CD4-positive, alpha-beta T cell treated with Interleukin-4 for 4 hours (primary cell): ENCODE results near the gene SOX2.

ENCODE experiments used
- DNase-seq: peaks from one replicate; pipeline ENCODE4 v3.0.0-alpha.2; 2020

The SOX2 gene

DNA sequence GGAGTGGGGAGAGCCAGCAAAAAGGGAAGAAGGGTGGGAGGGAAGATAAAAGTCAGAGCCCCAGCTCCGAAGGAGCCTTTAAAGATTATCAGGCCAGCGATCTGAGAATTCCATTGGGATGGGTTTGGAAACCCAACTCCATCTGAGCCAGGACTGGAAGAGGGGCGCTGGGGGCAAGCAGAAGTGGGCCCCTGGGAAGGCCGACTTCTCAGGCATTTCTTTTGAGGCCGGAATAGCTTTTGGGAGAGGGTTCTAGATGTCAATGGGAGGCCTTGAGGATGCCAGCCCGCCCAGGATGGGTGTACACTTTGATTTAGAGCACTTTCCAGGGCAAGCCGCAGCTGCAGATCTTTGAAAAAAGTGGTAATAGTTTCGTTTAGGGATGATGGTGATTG is 6.6 kb upstream of the SOX2 start:
- DNase-seq = no peak

DNA sequence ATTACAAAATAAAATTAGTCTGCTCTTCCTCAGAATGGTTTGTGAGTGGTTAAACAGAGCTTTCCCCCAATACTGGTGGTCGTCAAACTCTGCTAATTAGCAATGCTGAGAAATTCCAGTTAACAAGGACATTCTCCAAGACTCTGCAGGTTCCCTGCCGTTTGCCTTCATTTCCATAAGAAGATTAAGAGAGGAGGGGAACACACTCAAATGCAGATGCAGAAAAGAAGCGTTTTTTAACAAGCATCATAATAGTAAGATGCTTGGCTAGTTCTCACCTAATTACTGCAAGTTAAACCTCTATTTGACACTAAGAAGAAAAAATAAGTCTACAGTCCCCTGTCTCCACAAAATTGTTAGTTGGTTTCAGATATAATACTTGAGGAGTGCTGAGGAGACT is 3.7 kb upstream of the SOX2 start:
- no peak for DNase-seq

DNA sequence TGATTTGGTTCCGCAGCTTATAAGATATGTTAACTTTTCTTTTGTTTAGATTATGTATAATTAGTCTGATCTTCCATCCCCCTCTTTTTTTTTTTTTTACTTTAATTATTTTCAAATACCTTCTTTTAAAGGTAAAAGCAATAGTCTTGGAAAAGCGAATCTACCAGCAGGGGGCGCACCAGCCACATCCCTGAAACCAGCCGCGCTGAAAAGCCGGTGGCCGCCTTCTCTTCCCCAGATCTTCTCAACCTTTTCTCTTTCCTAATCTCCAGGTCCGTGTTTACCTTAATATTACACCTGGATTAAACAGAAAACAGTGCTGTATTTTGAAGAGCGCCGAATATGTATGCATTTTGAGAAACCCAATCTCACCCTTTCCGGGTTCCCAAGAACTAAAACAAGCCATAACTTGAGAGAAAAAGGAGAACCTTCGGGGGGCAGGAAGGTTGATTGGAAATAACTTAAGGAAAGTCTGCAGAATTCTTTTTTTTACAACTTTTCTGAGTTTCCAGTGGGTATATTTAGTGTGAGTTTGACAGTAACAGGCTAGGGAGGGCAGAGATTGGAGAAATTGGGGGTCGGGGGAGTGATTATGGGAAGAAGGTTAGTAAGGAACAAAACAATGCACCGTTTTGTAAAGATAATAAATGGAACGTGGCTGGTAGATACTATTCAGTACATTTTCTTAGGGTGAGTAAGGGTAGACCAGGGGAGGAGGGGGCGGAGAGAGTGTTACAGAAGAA is 2.0 kb upstream of the SOX2 start:
- DNase-seq = peak; percentile 44

DNA sequence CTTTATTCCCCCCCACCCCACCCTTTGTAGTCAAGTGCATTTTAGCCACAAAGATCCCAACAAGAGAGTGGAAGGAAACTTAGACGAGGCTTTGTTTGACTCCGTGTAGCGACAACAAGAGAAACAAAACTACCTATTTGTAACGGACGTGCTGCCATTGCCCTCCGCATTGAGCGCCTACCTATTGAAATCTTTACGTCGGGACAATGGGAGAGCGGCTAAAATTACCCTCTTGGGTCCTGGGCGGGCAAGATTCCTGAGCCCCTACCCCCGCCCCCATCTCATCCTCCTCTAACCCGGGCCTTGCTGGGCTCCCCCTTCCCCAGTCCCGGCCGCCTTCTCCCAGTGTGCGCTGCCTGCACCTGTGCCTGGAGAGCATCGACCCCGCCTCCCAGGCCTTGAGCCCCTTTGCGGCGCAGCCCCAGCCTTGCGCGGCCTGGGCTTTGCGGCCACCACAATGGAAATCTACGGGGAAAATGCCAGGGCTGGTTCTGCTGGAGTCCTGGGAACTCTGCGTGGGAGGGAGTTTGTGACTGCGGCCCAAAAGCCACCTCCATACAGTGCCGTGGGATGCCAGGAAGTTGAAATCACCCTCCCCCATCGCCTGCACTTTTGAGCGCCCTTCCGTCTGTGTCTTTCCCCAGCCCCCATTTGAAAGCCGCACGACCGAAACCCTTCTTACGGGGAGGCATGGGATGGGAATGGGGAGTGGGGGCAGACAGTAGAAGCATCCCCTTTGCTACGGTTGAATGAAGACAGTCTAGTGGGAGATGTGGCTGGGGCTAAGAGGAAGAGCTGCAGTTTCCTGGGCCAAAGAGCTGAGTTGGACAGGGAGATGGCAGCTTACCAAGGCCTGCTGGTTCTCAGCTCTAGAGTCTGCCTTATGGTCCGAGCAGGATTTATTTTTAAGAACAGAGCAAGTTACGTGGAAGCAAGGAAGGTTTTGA is 1.1 kb upstream of the SOX2 start:
- no peak for DNase-seq

DNA sequence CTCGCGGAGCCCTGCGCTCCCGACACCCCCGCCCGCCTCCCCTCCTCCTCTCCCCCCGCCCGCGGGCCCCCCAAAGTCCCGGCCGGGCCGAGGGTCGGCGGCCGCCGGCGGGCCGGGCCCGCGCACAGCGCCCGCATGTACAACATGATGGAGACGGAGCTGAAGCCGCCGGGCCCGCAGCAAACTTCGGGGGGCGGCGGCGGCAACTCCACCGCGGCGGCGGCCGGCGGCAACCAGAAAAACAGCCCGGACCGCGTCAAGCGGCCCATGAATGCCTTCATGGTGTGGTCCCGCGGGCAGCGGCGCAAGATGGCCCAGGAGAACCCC is 464 bp downstream of the SOX2 start:
- no peak for DNase-seq

DNA sequence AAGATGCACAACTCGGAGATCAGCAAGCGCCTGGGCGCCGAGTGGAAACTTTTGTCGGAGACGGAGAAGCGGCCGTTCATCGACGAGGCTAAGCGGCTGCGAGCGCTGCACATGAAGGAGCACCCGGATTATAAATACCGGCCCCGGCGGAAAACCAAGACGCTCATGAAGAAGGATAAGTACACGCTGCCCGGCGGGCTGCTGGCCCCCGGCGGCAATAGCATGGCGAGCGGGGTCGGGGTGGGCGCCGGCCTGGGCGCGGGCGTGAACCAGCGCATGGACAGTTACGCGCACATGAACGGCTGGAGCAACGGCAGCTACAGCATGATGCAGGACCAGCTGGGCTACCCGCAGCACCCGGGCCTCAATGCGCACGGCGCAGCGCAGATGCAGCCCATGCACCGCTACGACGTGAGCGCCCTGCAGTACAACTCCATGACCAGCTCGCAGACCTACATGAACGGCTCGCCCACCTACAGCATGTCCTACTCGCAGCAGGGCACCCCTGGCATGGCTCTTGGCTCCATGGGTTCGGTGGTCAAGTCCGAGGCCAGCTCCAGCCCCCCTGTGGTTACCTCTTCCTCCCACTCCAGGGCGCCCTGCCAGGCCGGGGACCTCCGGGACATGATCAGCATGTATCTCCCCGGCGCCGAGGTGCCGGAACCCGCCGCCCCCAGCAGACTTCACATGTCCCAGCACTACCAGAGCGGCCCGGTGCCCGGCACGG is 991 bp downstream of the SOX2 start:
- DNase-seq = no peak

DNA sequence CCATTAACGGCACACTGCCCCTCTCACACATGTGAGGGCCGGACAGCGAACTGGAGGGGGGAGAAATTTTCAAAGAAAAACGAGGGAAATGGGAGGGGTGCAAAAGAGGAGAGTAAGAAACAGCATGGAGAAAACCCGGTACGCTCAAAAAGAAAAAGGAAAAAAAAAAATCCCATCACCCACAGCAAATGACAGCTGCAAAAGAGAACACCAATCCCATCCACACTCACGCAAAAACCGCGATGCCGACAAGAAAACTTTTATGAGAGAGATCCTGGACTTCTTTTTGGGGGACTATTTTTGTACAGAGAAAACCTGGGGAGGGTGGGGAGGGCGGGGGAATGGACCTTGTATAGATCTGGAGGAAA is 1.5 kb downstream of the SOX2 start:
- no peak for DNase-seq

DNA sequence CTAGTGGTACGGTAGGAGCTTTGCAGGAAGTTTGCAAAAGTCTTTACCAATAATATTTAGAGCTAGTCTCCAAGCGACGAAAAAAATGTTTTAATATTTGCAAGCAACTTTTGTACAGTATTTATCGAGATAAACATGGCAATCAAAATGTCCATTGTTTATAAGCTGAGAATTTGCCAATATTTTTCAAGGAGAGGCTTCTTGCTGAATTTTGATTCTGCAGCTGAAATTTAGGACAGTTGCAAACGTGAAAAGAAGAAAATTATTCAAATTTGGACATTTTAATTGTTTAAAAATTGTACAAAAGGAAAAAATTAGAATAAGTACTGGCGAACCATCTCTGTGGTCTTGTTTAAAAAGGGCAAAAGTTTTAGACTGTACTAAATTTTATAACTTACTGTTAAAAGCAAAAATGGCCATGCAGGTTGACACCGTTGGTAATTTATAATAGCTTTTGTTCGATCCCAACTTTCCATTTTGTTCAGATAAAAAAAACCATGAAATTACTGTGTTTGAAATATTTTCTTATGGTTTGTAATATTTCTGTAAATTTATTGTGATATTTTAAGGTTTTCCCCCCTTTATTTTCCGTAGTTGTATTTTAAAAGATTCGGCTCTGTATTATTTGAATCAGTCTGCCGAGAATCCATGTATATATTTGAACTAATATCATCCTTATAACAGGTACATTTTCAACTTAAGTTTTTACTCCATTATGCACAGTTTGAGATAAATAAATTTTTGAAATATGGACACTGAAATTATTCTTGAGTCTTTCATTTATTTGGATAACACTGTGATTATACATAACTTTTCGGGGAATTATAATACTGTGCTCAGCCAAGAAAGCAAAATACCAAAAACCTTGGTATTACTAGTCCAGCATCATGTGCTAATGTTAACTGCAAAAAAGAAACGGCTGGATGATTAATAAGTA is 2.2 kb downstream of the SOX2 start:
- DNase-seq = no peak

DNA sequence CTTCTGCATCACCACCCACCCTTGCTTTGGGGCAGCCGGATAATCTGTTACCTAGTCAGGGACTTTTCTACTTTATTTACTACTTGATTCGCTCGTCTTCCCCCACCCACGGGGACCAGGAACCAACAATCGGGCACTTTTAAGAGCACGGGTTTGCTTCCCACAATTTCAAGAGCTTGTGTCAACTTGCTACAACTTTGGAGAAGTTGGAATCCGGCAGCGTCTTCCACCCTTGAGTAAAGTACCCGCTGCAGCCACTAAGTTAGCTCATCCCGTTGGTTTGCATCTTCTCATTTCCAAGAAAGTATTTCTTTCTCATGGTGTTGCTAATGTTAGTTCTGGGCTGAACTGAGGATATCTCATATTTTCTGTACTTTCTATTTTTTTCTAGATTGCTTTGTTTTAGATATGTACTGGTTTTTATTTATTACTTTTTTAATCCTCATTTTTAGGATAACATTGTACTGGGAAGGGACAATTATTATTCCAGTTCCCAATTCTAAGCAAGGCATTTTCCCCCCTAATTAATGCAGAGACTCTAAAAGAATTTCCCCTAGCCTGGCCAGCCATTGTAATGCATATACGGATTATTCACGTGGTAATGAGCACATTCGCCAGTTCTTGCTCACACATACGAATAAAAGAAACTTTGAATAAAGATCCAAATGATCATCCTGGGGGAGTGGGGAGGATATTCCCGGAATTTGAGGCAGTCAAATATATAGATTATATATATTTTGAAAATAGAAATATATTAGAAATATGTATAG is 4.0 kb downstream of the SOX2 start:
- no peak for DNase-seq

DNA sequence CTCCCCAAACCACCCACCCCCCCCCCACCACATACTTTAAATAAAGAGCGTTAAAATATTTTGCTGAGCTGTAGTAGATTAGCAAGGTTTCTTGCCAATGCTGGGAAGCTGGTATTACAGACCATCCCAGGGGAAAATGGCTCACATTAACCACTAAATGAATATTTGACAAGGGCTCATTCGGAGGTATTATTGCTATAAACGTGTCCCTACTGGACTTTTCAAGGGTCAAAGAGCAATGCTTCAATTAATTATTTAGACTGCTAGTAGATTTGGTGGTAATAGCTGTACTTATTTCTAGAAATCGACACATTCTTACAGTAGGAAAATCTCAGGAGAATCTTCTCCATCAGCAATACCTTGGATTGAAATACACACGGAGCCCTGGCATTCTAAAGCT is 5.2 kb downstream of the SOX2 start:
- DNase-seq = no peak

DNA sequence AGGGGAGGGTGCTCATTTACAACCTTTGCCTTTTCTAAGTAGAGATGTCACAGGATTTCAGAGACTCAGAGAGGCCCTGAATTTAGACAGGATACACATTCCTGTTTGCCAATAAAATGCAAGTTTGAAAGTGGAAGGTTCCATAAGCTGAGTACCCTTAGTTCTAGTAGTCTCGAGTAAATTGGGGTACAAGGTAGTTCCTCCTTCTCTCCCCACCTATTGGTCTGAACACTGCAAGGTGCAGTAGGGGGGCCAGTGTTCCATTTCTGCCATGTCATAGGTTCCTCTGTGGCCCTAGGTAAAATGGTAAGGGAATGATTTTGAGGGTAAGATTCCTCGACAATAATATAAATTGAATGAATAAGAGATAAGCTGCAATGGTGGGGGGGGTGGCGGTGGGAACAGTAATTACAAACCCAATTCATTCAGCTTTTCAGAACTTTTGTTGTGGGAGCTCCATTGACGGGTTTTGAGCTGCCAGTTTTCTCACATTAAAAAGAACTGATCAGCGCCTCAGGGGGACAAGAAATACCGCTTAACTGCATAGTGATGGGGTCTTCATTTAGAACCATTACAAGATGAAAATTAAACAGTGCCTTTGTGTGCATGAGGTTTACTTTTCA is 5.9 kb downstream of the SOX2 start:
- no peak for DNase-seq

DNA sequence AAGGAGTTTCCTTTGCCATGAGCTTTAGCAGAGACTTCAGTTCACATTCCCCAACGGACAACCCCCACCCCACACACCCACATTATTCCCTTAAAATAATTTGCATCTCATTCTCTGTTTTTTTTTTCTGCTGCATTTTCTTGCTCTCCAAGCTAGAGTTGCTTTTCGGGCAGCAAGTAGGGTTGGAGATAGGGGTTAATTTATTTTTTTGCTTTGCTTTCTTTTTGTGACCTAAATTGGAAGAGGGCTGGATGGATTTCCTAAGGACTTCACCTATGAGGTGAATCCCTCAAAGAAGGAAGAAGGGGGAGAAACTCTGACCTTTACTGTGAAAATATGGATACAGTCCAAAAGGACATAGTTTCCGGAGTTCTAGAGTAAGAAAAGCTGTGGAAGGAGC is 6.6 kb downstream of the SOX2 start:
- no peak for DNase-seq

DNA sequence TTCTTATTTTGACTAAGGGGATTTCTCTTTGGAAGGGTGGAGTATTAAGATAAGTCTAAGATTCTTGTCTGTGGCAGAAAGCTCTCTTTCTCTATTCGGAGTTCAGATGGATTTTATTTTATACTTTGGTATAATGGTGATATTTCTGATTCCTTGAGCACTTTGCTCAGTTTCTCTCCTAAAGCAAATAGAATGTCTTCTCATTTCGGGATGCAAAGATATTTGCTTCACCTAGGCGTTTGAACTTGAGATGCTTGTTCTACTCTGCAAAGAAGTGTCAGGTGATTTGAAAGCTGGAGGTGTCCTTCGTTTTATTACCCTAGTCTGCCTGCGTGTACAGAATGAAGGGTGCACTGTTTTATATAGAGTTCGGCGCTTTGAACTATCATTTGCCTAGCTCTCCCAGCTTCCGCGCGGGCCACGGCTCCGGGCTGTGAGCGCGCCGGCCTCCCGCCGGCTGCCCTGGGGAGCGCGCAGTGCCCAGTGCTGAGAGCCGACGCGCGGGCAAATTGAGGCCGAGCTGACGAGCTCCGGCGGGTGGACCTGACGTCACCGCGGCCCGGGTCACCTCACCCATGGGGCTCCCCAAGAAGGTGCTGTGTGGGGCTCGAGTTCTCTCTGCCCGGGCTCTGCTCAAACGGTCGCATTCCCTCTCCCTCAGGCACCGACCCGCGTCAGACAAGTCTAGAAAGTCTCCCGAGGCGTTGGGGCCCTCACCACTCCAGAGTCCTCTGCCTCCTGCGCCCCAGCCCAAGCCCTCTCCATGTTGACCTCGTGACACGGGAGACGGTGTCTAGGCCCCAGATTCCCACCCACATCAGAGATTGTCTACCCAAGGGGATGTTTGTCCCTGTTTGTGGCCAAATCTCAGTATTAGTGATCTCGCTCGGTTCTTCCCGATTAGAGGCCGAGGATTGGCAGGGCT is 7.5 kb downstream of the SOX2 start:
- no peak for DNase-seq

DNA sequence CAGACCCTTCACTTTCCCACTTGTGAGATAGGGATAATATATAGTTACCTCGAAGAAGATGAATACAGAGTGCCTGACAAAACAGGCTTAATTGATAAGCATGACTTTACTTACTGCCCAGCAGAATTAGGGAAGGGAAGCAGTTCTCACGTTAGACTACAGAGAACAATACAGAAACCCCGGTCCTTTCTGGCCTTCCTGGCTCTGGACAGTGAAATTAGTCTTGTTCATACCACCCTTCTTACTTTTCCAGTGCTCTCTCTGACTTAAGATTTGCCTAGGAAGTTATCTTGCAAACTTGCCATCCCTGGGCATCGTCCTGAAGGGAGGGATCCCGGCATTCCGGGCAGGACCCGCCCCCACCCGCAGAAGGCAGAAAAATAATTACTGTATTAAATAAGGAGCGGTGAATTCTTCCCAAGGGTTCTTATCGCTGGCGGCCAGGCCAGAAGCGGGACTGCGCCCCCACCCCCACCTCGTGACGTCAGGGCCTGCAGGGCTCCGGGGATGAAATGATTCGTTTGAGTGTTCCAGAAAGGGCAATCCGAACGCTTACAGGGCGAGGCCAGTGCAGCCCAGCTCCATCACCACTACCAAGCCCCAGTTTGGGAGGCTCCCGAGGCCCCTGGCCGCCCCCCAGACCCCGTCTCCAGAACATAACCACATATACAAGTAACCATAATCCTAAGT is 8.4 kb downstream of the SOX2 start:
- DNase-seq = no peak

DNA sequence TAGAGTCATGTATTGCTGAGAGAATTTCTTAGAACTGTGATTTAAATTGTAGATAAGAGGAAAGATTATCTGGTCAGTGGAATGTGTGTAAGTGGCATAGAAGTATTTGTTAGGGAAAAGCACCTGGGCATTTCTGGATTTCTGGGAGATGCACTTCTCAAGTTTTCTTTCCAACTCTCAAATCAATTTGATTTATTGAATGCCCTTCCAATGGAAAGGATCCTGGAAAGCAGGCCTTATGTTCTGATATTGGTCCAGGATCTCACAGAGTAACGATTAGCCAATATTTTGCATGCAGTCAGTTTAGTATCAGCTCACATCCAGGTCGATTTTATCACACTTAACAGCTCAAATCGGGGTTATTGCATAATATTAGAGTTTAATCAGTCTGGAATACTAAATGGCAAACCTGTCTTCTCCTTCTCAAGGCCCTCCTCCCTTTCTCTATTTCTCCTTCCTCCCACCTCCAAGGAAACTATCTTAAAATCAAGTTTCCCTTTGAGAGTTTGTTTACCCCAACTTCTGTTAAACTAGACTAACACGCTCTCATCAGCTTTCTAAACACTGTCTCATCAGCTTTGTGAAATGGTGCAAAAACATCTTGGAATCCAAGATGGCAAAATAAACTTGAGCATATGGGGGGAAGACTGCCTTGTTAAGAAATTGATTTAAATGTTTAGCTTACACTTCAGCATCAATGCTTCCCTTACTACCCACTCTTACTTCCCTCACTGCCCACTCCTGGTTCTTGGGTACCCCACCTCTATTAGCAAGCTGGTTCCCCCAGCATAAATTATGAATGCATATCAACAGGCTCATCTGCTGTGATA is 9.5 kb downstream of the SOX2 start:
- no peak for DNase-seq

DNA sequence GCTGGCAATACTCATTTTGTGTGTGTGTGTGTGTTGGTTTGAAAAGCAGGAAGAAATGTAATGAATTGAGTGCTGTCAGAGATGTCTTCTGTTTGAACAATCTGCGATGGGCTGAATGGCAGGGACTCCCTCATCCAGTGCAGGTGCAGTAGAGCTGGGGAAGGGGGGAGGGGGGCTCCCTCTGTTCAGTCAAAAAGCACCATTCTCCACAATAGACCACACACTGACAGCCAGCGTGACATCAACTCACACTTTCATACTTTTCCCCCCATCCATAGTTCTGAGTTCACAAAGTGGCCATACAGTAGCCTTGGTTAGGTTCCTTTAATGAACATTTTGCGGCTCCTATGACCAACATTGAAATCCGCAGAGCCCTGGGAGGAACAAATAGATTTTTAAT is 10.4 kb downstream of the SOX2 start:
- DNase-seq = no peak

DNA sequence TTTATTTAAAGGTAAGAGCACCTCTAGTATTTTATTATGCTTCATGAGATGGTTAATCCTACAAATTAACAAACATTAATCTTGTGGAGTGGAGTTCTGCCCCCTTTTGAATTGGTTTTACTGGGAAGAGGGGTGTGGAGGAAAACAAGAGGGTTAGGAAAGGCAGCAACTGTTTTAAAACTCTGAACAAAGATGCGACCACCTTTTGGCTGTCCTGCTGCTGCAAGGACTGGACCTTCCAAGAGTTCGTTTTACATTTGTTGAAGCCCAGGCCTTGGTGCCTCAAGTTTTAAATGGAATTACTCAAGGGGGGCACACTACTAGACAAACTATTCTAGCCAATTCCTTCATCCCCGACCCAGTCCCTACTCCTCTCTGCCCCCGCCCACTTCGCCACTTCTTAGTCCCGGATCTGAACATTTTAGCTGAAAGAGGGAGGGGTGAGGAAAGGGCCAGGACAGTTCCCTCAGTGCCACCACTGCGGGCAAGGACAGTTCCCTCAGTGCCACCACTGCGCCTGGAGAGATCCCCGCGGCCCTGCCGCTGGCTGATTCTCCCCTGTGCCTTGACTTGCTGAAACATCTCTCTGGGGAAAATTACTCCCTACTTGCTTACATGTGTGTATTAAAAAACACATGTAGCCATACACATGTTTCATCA is 11.2 kb downstream of the SOX2 start:
- DNase-seq = no peak

DNA sequence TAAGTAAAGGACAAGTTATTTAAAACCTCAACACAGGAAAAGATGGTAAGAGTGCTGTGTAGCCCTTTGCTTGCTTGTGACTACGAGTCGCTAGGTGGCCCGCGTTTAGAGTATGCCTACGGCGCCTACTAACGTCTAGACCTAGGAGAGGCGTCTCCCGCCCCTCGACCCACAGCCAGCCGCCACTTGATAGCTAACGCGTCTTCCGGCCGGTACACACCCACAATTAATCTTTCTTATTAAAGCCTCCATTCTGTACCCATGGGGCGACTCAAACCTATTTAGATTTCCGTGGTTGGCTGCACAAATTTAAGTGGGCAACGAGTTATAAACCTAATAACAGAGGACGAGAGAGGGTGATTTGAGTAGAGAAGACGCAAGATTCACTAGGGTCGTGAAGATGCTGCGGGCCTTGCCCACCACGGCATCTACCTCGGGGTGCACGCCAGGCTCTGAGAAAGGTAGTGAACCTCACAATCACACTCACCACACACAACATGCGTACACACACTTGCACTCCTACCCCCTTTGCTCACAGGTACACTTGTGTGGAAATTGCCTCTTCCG is 12.0 kb downstream of the SOX2 start:
- DNase-seq = no peak
